B cell (primary cell): ENCODE measurements around the gene CHST1.

ENCODE experiments used
- CTCF ChIP-seq: fragments of 200-600 bp; IDR thresholded peaks from one replicate; pipeline ENCODE4 v1.8.0; 2022; ENCODE audit warnings: antibody characterized with exemption, mild to moderate bottlenecking
- EZH2 ChIP-seq: IDR thresholded peaks from 2 replicates; pipeline ENCODE4 v1.6.1; 2012; ENCODE audit warnings: borderline replicate concordance, low read depth, mild to moderate bottlenecking, moderate library complexity, low read length; ENCODE audit not compliant: insufficient read depth, poor library complexity, severe bottlenecking

GRCh38 chr11:45662665-45663485 is 2.5 kb downstream of the CHST1 start:
- TF ChIP-seq CTCF (no peak), EZH2 (no peak)
